Esophagus muscularis mucosa (tissue), 4 donors: ENCODE measurements around the gene S100A7. TPM values are rescaled to one million over a fixed set of nuclear protein-coding genes. Genes with fewer than 3 reads are reported as not detected.
"Not testable (repeated sequence)": the region's sequence is repeated elsewhere in the genome, so short reads cannot be mapped to it uniquely, and the experiment has no call there.

Experiments used
- DNase-seq: peaks from one replicate; pipeline ENCODE4 v3.0.0-alpha.2; 2017; ENCODE audit errors: extremely low spot score
- H3K27ac ChIP-seq, 4 donors: fragments of 200-600 bp; sonication (generic); replicated peaks in 1 of 4; 1 replicate in 3 of 4; 2 replicates in 1 of 4; pipeline ENCODE4 v1.5.1; 2016 to 2019; ENCODE audit warnings: mild to moderate bottlenecking in 1 of 4
- H3K27me3 ChIP-seq, 4 donors: fragments of 200-600 bp; sonication (generic); one replicate each; pipeline versions ENCODE4 v1.5.1 to v1.6.0; 2016 to 2019
- H3K36me3 ChIP-seq, 4 donors: fragments of 200-600 bp; sonication (generic); one replicate each; pipeline ENCODE4 v1.5.1; 2016 to 2019
- H3K4me1 ChIP-seq, 4 donors: fragments of 200-600 bp; sonication (generic); one replicate each; pipeline ENCODE4 v1.5.1; 2016 to 2019
- H3K4me3 ChIP-seq, 4 donors: fragments of 200-600 bp; sonication (generic); 1 replicate in 2 of 4; 2 replicates in 2 of 4; pipeline ENCODE4 v1.5.1; 2016 to 2019; ENCODE audit warnings: mild to moderate bottlenecking in 4 of 4, moderate library complexity in 1 of 4
- H3K9me3 ChIP-seq, 4 donors: fragments of 200-600 bp; sonication (generic); 1 replicate in 3 of 4; 2 replicates in 1 of 4; pipeline ENCODE4 v1.5.1; 2016 to 2019
- CTCF ChIP-seq, 3 experiments: fragments of 200-600 bp in 2 of 3; fragments of 450-650 bp in 1 of 3; sonication (generic) in 2 of 3; IDR thresholded peaks; one replicate each; pipeline ENCODE4 v1.5.1; 2017 to 2019; ENCODE audit warnings: antibody characterized with exemption in 3 of 3, mild to moderate bottlenecking in 2 of 3, moderate library complexity in 1 of 3
- EP300 ChIP-seq: sonication (generic); formaldehyde crosslinking; IDR thresholded peaks from one replicate; pipeline ENCODE4 v1.6.1; 2017; ENCODE audit warnings: antibody characterized with exemption
- POLR2A ChIP-seq: fragments of 450-650 bp; IDR thresholded peaks from one replicate; pipeline ENCODE4 v1.6.1; 2017; ENCODE audit warnings: antibody characterized with exemption, moderate library complexity, mild to moderate bottlenecking, low read depth
- POLR2AphosphoS5 ChIP-seq, 2 donors: sonication (generic); formaldehyde crosslinking; IDR thresholded peaks; one replicate each; pipeline ENCODE4 v1.6.1; 2017; ENCODE audit warnings: antibody characterized with exemption in 2 of 2
- whole genome bisulfite sequencing: methylation state at CpG from one replicate; pipeline ENCODE4 v1.1.5; 2018; 5-methylcytosine and 5-hydroxymethylcytosine counted together
- intact Hi-C: fragments of 100-400 bp; cut with DNase I; formaldehyde crosslinking; loops from one replicate; pipeline ENCODE4 v1.15.1; 2023
- total RNA-seq, 4 donors: library from RNA; depleted of rRNA; stranded (reverse); fragments of >200 nt; gene quantifications; one replicate each; pipeline versions ENCODE4 v1.1.0 to v1.2.1, GENCODE V29; 2016

The S100A7 gene
- total RNA-seq, 4 donors from 2014 or later = not detected

GRCh38 chr1:153428073-153428638 lies 32.3 kb downstream of the S100A7 start:
- TF ChIP-seq POLR2AphosphoS5 (IDR thresholded peaks at IDR 0.05) (no peak), EP300 (no peak), CTCF (IDR thresholded peaks at IDR 0.05) (no peak), POLR2A (no peak)
- no peak overlapping the region for H3K4me3 ChIP-seq
- no peaks in the 10 kb centered on the region for H3K9me3 ChIP-seq
- H3K4me1 ChIP-seq = no peaks in the 10 kb centered on the region
- peaks cover 0 to 22% (median 0%) of the 10 kb centered on the region in 4 donors for H3K27me3 ChIP-seq
- intact Hi-C loops = no loop called here
- no peak overlapping the region for H3K27ac ChIP-seq
- no peaks in the 10 kb centered on the region for H3K36me3 ChIP-seq
- peak; percentile 89 for DNase-seq
- 75% methylated on average over 12 of the region's 12 CpGs for WGBS

- 32% methylated on average over 1 of the region's 1 CpG for WGBS
- H3K27ac ChIP-seq = no peak overlapping the region
- peaks cover 0 to 22% (median 0%) of the 10 kb centered on the region in 4 donors for H3K27me3 ChIP-seq
- peak; percentile 57 for DNase-seq
- H3K4me3 ChIP-seq = no peak overlapping the region
- H3K36me3 ChIP-seq = no peaks in the 10 kb centered on the region
- TF ChIP-seq EP300 = no peak
- no peak for TF ChIP-seq POLR2A
- no peak for TF ChIP-seq CTCF (IDR thresholded peaks at IDR 0.05)
- TF ChIP-seq POLR2AphosphoS5 (IDR thresholded peaks at IDR 0.05) = no peak
- no peaks in the 10 kb centered on the region for H3K9me3 ChIP-seq
- no peaks in the 10 kb centered on the region for H3K4me1 ChIP-seq
- intact Hi-C loops = no loop called here
Observed at GRCh38 chr1:153426809-153427208, 33.6 kb downstream of the S100A7 start.

GRCh38 chr1:153422450-153423068 lies 37.9 kb downstream of the S100A7 start:
- Histone ChIP-seq H3K4me3 (no peak overlapping the region), H3K4me1 (no peaks in the 10 kb centered on the region), H3K36me3 (no peaks in the 10 kb centered on the region), H3K9me3 (no peaks in the 10 kb centered on the region), H3K27ac (no peak overlapping the region), H3K27me3 (peaks cover 0 to 34% (median 0%) of the 10 kb centered on the region in 4 donors)
- DNase-seq = no peak
- 7% methylated on average over 6 of the region's 6 CpGs for WGBS
- intact Hi-C loops = no loop called here
- TF ChIP-seq POLR2AphosphoS5 (IDR thresholded peaks at IDR 0.05) = no peak
- no peak for TF ChIP-seq CTCF (IDR thresholded peaks at IDR 0.05)
- TF ChIP-seq EP300 = no peak
- TF ChIP-seq POLR2A = no peak

- TF ChIP-seq POLR2A = no peak
- TF ChIP-seq CTCF (IDR thresholded peaks at IDR 0.05) = no peak
- TF ChIP-seq POLR2AphosphoS5 (IDR thresholded peaks at IDR 0.05) = no peak
- no peak for TF ChIP-seq EP300
- intact Hi-C loops = no loop called here
- WGBS = 75% methylated on average over 2 of the region's 2 CpGs
- Histone ChIP-seq H3K27me3 (peaks cover 0 to 34% (median 0%) of the 10 kb centered on the region in 4 donors), H3K4me1 (no peaks in the 10 kb centered on the region), H3K4me3 (no peak overlapping the region), H3K27ac (no peak overlapping the region), H3K9me3 (no peaks in the 10 kb centered on the region), H3K36me3 (no peaks in the 10 kb centered on the region)
- no peak for DNase-seq
Observed at GRCh38 chr1:153420306-153420705, 40.1 kb downstream of the S100A7 start.

GRCh38 chr1:153419436-153419793 lies 41.0 kb downstream of the S100A7 start:
- intact Hi-C loops = not testable (repeated sequence)
- 58% methylated on average over 2 of the region's 2 CpGs for WGBS

GRCh38 chr1:153418758-153419435 lies 41.6 kb downstream of the S100A7 start:
- WGBS = 66% methylated on average over 7 of the region's 7 CpGs
- H3K36me3 ChIP-seq, DNase-seq: not testable (repeated sequence)

More at GRCh38 chr1:153419436-153419793, 41.0 kb downstream of the S100A7 start:
- H3K4me3 ChIP-seq, H3K9me3 ChIP-seq, DNase-seq, H3K36me3 ChIP-seq, H3K4me1 ChIP-seq, H3K27ac ChIP-seq: not testable (repeated sequence)
- peaks cover 0 to 34% (median 0%) of the 10 kb centered on the region in 4 donors for H3K27me3 ChIP-seq

More at GRCh38 chr1:153418758-153419435, 41.6 kb downstream of the S100A7 start:
- H3K27ac ChIP-seq, intact Hi-C loops, H3K4me3 ChIP-seq, H3K4me1 ChIP-seq, H3K9me3 ChIP-seq: not testable (repeated sequence)
- H3K27me3 ChIP-seq = peaks cover 0 to 34% (median 0%) of the 10 kb centered on the region in 4 donors
